Uterus (tissue), 2 donors: ENCODE results near the gene WDFY1.

Experiments used
- CTCF ChIP-seq, 4 experiments: fragments of 200-600 bp in 2 of 4; fragments of 450-650 bp in 2 of 4; sonication (generic) in 2 of 4; IDR thresholded peaks; one replicate each; pipeline ENCODE4 v1.5.1; 2016 to 2019; ENCODE audit warnings: antibody characterized with exemption in 4 of 4, mild to moderate bottlenecking in 2 of 4, moderate library complexity in 1 of 4
- POLR2A ChIP-seq, 2 donors: fragments of 450-650 bp; IDR thresholded peaks; one replicate each; pipeline ENCODE4 v1.6.1; 2016; ENCODE audit warnings: antibody characterized with exemption in 2 of 2, mild to moderate bottlenecking in 1 of 2, moderate library complexity in 1 of 2

GRCh38 chr2:223921204-223921603 lies 23.9 kb downstream of the WDFY1 start:
- no peak for TF ChIP-seq POLR2A (IDR thresholded peaks at IDR 0.05)
- TF ChIP-seq CTCF (IDR thresholded peaks at IDR 0.05) = no peak
